ENCODE data around the gene ZNF300.

ZNF300 gene

GRCh38 chr5:150901446-150901845, 3.3 kb downstream of the ZNF300 start:
- no peaks in the 10 kb centered on the region for H3K27me3 ChIP-seq (ENCODE audit: insufficient read depth, low read length, poor library complexity, severe bottlenecking)
- no peak overlapping the region for H2AFZ ChIP-seq (ENCODE audit: low read length)
- H4K20me1 ChIP-seq (ENCODE audit: insufficient read depth, low read length, poor library complexity, severe bottlenecking) = no peaks in the 10 kb centered on the region
- no peaks in the 10 kb centered on the region for H3K4me1 ChIP-seq (ENCODE audit: insufficient read depth, low read length, poor library complexity, severe bottlenecking)
- H3K36me3 ChIP-seq (ENCODE audit: insufficient read depth, low read length) = 0 out of 2 replicates have a peak, but pooled peaks cover 6% of the 10 kb centered on the region
- no peak overlapping the region for H3K4me2 ChIP-seq (ENCODE audit: low read depth, low read length, poor library complexity, severe bottlenecking)
- H3K79me2 ChIP-seq (ENCODE audit: insufficient read depth, low read length) = no peaks in the 10 kb centered on the region
- TF ChIP-seq EZH2phosphoT487 (IDR thresholded peaks at IDR 0.05; ENCODE audit: borderline replicate concordance) (no peak), CTCF (conservative IDR thresholded peaks at IDR 0.05; ENCODE audit: low read length) (no peak)
- H3K9ac ChIP-seq (ENCODE audit: low read depth, low read length, poor library complexity, severe bottlenecking) = no peak overlapping the region
- H3K9me2 ChIP-seq (replicated peaks; ENCODE audit: low read depth, low read length) = no peaks in the 10 kb centered on the region
- no peaks in the 10 kb centered on the region for H3F3A ChIP-seq (ENCODE audit: low read depth)
- peaks cover 31% of the 10 kb centered on the region for H3K9me3 ChIP-seq (ENCODE audit: insufficient read depth, low read depth, low read length)
- no peak overlapping the region for H3K4me3 ChIP-seq (ENCODE audit: low read length, poor library complexity, severe bottlenecking)

GRCh38 chr5:150895431-150896428, 9.1 kb downstream of the ZNF300 start:
- Histone ChIP-seq H3K9me2 (replicated peaks; ENCODE audit: low read depth, low read length) (no peaks in the 10 kb centered on the region), H3K4me1 (ENCODE audit: insufficient read depth, low read length, poor library complexity, severe bottlenecking) (no peaks in the 10 kb centered on the region), H4K20me1 (ENCODE audit: insufficient read depth, low read length, poor library complexity, severe bottlenecking) (no peaks in the 10 kb centered on the region), H3K9me3 (ENCODE audit: insufficient read depth, low read depth, low read length) (peaks cover 78% of the 10 kb centered on the region), H3K36me3 (ENCODE audit: insufficient read depth, low read length) (peaks cover 31% of the 10 kb centered on the region; the same call in 1 of the 2 replicates), H3K4me3 (ENCODE audit: low read length, poor library complexity, severe bottlenecking) (no peak overlapping the region), H3K27me3 (ENCODE audit: insufficient read depth, low read length, poor library complexity, severe bottlenecking) (no peaks in the 10 kb centered on the region), H3K4me2 (ENCODE audit: low read depth, low read length, poor library complexity, severe bottlenecking) (no peak overlapping the region), H3F3A (ENCODE audit: low read depth) (no peaks in the 10 kb centered on the region), H2AFZ (ENCODE audit: low read length) (no peak overlapping the region), H3K79me2 (ENCODE audit: insufficient read depth, low read length) (no peaks in the 10 kb centered on the region), H3K9ac (ENCODE audit: low read depth, low read length, poor library complexity, severe bottlenecking) (no peak overlapping the region)
- TF ChIP-seq EZH2phosphoT487 (IDR thresholded peaks at IDR 0.05; ENCODE audit: borderline replicate concordance) = no peak
- TF ChIP-seq CTCF (conservative IDR thresholded peaks at IDR 0.05; ENCODE audit: low read length) = no peak

- Histone ChIP-seq H3K4me1 (ENCODE audit: insufficient read depth, low read length, poor library complexity, severe bottlenecking) (no peaks in the 10 kb centered on the region), H2AFZ (ENCODE audit: low read length) (no peak overlapping the region)
Observed at GRCh38 chr5:150879358-150879757, 25.4 kb downstream of the ZNF300 start.

More at GRCh38 chr5:150879358-150879757, 25.4 kb downstream of the ZNF300 start:
- H3K36me3 ChIP-seq (ENCODE audit: insufficient read depth, low read length) = peaks cover 36% of the 10 kb centered on the region; the same call in 1 of the 2 replicates
- TF ChIP-seq EZH2phosphoT487 (IDR thresholded peaks at IDR 0.05; ENCODE audit: borderline replicate concordance) = no peak
- no peak overlapping the region for H3K4me3 ChIP-seq (ENCODE audit: low read length, poor library complexity, severe bottlenecking)
- H3K4me2 ChIP-seq (ENCODE audit: low read depth, low read length, poor library complexity, severe bottlenecking) = no peak overlapping the region
- H3K9me3 ChIP-seq (ENCODE audit: insufficient read depth, low read depth, low read length) = no peaks in the 10 kb centered on the region
- H4K20me1 ChIP-seq (ENCODE audit: insufficient read depth, low read length, poor library complexity, severe bottlenecking) = no peaks in the 10 kb centered on the region
- no peaks in the 10 kb centered on the region for H3F3A ChIP-seq (ENCODE audit: low read depth)
- H3K79me2 ChIP-seq (ENCODE audit: insufficient read depth, low read length) = no peaks in the 10 kb centered on the region
- H3K9ac ChIP-seq (ENCODE audit: low read depth, low read length, poor library complexity, severe bottlenecking) = no peak overlapping the region
- H3K27me3 ChIP-seq (ENCODE audit: insufficient read depth, low read length, poor library complexity, severe bottlenecking) = no peaks in the 10 kb centered on the region
- H3K9me2 ChIP-seq (replicated peaks; ENCODE audit: low read depth, low read length) = no peaks in the 10 kb centered on the region

All from Loucy (cell line).